Posterior cingulate gyrus (tissue), 11 donors: ENCODE data around the gene PLCB3.

Experiments used
- DNase-seq, 10 donors: peaks; one replicate each; pipeline versions ENCODE4 v3.0.0 to v3.0.0-alpha.2; 2020 to 2021; ENCODE audit warnings: mixed read lengths in 3 of 10
- intact Hi-C: fragments of 100-400 bp; cut with DNase I; formaldehyde crosslinking; loops from one replicate; pipeline ENCODE4 v1.15.1; 2023

Gene PLCB3

GRCh38 chr11:64246871-64247728 lies 4.2 kb upstream of the PLCB3 start, which contains the start of gene PPP1R14B:
Gene PPP1R14B (minus strand): TSS chr11:64246943. CDS start chr11:64246673, 270 bp downstream.
- DNase-seq, result peak; percentile 79 to 97 (median 88)
- intact Hi-C loops, result no loop called here

DNA sequence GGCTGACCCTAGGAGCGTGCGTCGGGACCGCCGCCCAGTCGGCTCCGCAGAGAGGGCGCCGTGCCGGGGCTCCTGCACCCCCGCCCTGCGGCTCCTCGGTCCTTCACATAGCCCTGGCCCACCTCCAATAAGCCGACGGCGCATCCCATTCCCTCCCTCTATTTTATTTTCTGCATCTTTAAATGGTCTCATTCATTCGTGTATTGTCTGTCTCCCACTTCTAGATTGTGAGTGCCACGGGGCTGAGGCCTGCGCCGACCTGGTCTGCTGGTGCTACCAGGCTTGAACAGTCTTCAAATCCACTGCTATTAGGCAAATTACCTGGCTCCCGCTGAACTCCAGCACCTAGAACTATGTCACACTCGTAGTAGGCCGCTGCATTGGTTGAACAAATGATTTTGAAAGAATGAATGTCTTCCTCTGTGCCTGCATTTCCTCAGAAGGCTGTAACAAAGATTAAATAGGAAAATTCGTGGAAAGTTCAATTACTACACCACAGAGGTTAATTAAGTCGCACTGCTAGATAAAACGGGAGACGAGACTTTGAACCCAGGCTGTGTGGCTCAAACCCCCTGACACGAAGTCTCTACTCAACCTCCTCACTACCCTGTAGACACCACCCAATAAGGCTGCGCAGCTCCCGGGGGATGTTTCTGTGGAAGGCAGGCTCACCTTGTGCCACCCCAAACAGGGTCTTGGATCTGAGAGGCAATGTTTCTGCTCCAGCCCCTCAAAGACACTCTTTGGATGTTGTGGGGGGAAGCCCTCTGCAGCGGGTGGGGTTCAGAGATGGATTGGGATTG lies 3.4 kb upstream of the PLCB3 start:
- intact Hi-C loops, result no loop called here
- DNase-seq, result no peak

DNA sequence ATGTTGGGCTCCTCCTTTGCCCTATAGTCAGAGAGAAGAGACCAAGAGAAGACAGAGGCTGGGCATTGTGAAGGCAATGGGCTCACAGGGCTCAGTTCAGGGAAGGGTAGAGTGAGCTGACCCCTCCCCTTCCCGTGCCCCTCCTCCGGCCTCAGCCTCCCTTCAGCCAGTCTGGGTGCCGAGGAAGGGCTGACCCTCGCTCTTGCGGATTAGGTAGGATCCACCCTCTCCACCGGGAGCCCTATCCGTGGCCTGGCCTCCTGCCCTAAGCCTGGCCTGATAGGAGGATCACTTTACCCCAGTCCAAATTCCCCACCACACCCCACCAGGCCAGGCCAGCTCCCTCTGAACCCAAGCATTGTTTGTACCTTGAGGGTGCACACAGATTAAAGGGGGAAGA lies 2.8 kb upstream of the PLCB3 start:
- DNase-seq, result no peak
- intact Hi-C loops, result no loop called here

DNA sequence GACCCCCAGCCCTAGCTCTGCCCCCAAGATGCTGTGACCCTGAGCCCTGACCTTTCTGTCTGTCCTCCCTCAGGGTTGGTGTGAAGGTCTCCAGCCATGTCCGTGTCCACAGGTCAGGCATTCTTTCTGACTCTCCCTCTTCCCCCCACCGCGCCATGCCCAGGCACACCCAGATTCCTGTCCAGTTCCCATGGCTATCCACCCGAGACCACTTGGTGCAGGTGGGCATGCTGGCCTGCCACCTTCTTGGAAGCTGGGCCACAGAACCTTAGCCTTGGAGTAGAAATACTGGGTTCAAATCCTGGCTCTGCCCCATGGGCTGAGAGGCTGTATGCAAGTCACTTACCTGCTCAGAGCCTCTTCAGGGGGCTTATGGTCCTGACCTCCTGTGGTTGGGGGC lies 2.3 kb upstream of the PLCB3 start:
- intact Hi-C loops, result no loop called here
- peak in 1 of 10 donors; percentile 75 for DNase-seq

- DNase-seq, result no peak
Observed at GRCh38 chr11:64249563-64250414, 1.5 kb upstream of the PLCB3 start.

GRCh38 chr11:64250415-64251015 lies 815 bp upstream of the PLCB3 start:
- intact Hi-C loops, result loop anchor here (5.0 kb wide), 1 partner anchor 52 kb away; the partner anchor contains the start of gene CATSPERZ
- no peak for DNase-seq

More at GRCh38 chr11:64249563-64250414, 1.5 kb upstream of the PLCB3 start:
- intact Hi-C loops, result loop anchor here (5.0 kb wide), 1 partner anchor 53 kb away; the partner anchor contains the start of gene CATSPERZ

DNA sequence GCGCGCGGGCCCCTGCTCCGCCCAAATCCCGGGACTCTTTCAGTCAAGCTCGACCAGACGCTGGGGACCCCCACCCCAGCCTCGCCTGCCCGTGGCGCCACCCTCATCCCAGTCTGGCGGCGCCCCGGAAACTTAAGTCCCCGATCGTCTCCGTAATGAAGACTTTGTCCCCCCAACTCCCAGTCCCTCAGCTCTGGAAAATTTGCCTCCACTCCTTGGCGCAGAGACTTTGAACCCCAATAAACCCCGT lies 348 bp downstream of the PLCB3 start:
- intact Hi-C loops, result loop anchor here (5.0 kb wide), 1 partner anchor 51 kb away; the partner anchor contains the start of gene CATSPERZ
- DNase-seq, result no peak

GRCh38 chr11:64252003-64252872 lies 908 bp downstream of the PLCB3 start:
- no peak for DNase-seq
- intact Hi-C loops, result loop anchor here (5.0 kb wide), 1 partner anchor 50 kb away; the partner anchor contains the start of gene CATSPERZ

DNA sequence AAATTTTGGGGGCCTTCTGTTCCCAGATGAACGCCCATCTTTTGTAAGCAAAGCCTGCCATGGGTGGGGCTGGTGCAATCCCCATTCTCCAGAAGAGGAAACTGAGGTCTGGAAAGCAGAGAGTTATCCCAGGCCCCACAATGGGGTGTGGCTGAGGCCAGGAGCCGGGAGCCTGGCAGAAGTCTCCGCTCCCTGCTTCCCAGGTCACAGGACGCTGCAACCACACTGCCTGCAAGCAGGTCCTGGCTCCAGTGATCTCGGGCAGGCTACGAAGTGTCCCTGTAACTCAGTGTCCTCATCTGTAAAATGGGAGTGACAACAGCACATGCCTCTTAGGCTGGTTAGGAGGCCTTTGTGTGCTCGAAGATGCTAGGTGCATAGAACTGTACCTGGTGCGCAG lies 1.7 kb downstream of the PLCB3 start:
- intact Hi-C loops, result loop anchor here (5.0 kb wide), 1 partner anchor 49 kb away; the partner anchor contains the start of gene CATSPERZ
- no peak for DNase-seq

DNA sequence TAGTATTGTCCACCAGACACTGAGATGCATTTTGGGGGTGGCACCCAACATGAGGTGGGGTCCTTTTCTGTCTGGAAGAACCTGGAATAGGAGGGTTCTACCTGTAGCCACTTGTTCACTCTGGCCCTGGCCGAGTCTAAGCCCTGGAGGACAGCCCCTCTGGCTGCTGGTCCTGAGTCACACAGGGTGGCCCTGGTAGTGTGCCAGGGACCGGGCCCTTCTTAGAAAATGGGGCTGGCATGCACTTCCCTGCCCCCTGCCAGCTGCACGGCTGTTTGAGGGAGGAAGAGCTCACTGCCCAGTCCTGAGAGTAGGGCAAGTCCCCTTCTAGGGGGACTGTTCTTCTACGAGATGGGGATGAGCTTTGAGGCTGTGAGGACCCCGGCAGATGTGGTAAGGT lies 2.2 kb downstream of the PLCB3 start:
- intact Hi-C loops, result loop anchor here (5.0 kb wide), 1 partner anchor 49 kb away; the partner anchor contains the start of gene CATSPERZ
- peak in 4 of 10 donors; percentile 48 to 89 (median 66) for DNase-seq

GRCh38 chr11:64254326-64254725 lies 3.0 kb downstream of the PLCB3 start:
- intact Hi-C loops, result loop anchor here (5.0 kb wide), 1 partner anchor 48 kb away; the partner anchor contains the start of gene CATSPERZ
- DNase-seq, result no peak

- intact Hi-C loops, result no loop called here
- DNase-seq, result no peak
Observed at GRCh38 chr11:64255135-64256128, 4.1 kb downstream of the PLCB3 start.

DNA sequence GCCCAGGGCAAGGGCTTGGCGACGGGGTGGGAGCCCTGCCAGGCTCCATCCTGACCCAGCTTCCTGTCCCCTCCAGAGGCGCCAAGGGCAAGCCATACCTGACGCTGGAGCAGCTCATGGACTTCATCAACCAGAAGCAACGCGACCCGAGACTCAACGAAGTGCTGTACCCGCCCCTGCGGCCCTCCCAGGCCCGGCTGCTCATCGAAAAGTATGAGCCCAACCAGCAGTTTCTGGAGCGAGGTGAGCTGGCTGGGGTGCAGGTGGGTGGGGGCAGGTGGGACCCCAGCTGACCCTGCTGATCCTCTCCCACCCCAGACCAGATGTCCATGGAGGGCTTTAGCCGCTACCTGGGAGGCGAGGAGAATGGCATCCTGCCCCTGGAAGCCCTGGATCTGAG lies 5.0 kb downstream of the PLCB3 start:
- intact Hi-C loops, result no loop called here
- no peak for DNase-seq

DNA sequence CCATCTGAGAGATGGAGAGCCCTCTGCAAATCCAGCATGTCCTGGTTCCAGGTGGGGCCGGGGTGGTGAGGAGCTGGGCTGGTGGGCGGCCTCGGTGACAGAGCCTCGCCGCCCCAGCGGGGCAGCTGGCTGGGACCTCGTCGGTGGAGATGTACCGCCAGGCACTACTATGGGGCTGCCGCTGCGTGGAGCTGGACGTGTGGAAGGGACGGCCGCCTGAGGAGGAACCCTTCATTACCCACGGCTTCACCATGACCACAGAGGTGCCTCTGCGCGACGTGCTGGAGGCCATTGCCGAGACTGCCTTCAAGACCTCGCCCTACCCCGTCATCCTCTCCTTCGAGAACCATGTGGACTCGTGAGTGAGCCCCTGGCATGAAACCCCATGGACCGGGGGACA lies 7.0 kb downstream of the PLCB3 start:
- intact Hi-C loops, result no loop called here
- DNase-seq, result no peak

DNA sequence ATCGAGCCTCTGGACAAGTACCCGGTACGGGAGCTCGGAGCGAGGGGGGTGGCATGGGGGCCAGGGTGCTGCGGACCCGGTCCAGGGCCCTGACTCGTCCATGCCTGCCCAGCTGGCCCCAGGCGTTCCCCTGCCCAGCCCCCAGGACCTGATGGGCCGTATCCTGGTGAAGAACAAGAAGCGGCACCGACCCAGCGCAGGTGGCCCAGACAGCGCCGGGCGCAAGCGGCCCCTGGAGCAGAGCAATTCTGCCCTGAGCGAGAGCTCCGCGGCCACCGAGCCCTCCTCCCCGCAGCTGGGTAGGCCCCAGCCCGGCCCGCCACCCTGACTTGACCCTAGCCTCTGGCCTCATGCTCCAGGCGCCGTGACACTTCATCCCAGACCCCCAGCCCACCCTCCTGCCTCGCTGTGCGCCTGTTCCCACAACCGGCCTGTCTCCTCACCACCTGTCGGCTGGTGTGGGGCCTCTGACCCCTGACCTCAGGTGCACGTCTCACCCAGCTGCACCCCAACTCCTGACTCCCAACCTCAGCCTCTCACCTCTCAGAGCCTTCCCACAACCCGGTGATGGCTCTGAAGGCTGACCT lies 7.7 kb downstream of the PLCB3 start:
- intact Hi-C loops, result no loop called here
- DNase-seq, result no peak

- no peak for DNase-seq
- intact Hi-C loops, result no loop called here
Observed at GRCh38 chr11:64259533-64260067, 8.3 kb downstream of the PLCB3 start.

- intact Hi-C loops, result no loop called here
- DNase-seq, result no peak
Observed at GRCh38 chr11:64260147-64260708, 8.9 kb downstream of the PLCB3 start.
